IMR-90 (cell line): ENCODE measurements around the gene LRP6. TPM values are rescaled to one million over a fixed set of nuclear protein-coding genes. Genes with fewer than 3 reads are reported as not detected.

Source experiments
- ATAC-seq: fragments of 200-7000 bp; cut with Tn5 transposase; 2 replicates; pipeline ENCODE4 v1.9.1; 2020; ENCODE audit warnings: low read depth, mild to moderate bottlenecking, moderate library complexity
- BruUV-seq: library from RNA; stranded (reverse); fragments of 400-500 nt; replicated peaks from 2 replicates; lab custom pipeline; 2021; lab: Mats Ljungman, UMichigan
- CTCF ChIA-PET: fragments of 300-600 bp; formaldehyde crosslinking; extraction: SDS; loops from one replicate; lab custom pipeline; 2021; ENCODE audit warnings: antibody characterized with exemption; lab: Yijun Ruan, JAX
- POLR2A ChIA-PET: fragments of 300-600 bp; sonication (Branson Sonifier 250); formaldehyde crosslinking; loops from one replicate; lab custom pipeline; 2022; ENCODE audit warnings: antibody characterized with exemption; ENCODE audit not compliant: unreplicated experiment; lab: Charles Lee
- DNase-seq: peaks from one replicate; pipeline ENCODE4 v3.0.0; 2013
- H2AFZ ChIP-seq: replicated peaks from 2 replicates; pipeline ENCODE3; 2013; ENCODE audit warnings: low read length, mild to moderate bottlenecking; ENCODE audit not compliant: poor library complexity
- H2AK5ac ChIP-seq: 2 replicates; pipeline ENCODE4 v1.6.1; 2013; ENCODE audit warnings: low read depth, low read length, inconsistent platforms
- H2AK9ac ChIP-seq: replicated peaks from 2 replicates; pipeline ENCODE3; 2013; ENCODE audit warnings: mild to moderate bottlenecking, low read depth, low read length, moderate library complexity; ENCODE audit not compliant: poor library complexity
- H2BK120ac ChIP-seq: 2 replicates; pipeline ENCODE4 v1.6.1; 2013; ENCODE audit warnings: low read depth, low read length, inconsistent platforms
- H2BK15ac ChIP-seq: 3 replicates; pipeline ENCODE4 v1.6.1; 2013; ENCODE audit warnings: low read depth, low read length, inconsistent platforms
- H2BK20ac ChIP-seq: 2 replicates; pipeline ENCODE4 v1.6.1; 2013; ENCODE audit warnings: low read depth, mild to moderate bottlenecking, inconsistent platforms, low read length, moderate library complexity
- H2BK5ac ChIP-seq: 2 replicates; pipeline ENCODE4 v1.6.1; 2013; ENCODE audit warnings: mild to moderate bottlenecking, low read depth, low read length, inconsistent platforms; ENCODE audit not compliant: poor library complexity, severe bottlenecking
- H3K14ac ChIP-seq: replicated peaks from 2 replicates; pipeline ENCODE4 v1.6.1; 2013; ENCODE audit warnings: low read depth, low read length, inconsistent platforms
- H3K18ac ChIP-seq: 2 replicates; pipeline ENCODE4 v1.6.1; 2013; ENCODE audit warnings: low read depth, low read length, control low read depth
- H3K23ac ChIP-seq: 2 replicates; pipeline ENCODE4 v1.6.1; 2013; ENCODE audit warnings: low read depth, low read length, inconsistent platforms
- H3K27ac ChIP-seq: 2 replicates; pipeline ENCODE4 v1.5.1; 2013; ENCODE audit warnings: mild to moderate bottlenecking, control low read depth, low read length; ENCODE audit not compliant: insufficient read depth
- H3K27me3 ChIP-seq: 2 replicates; pipeline ENCODE4 v1.6.1; 2013; ENCODE audit warnings: low read length; ENCODE audit not compliant: control insufficient read depth, insufficient read depth
- H3K36me3 ChIP-seq: 2 replicates; pipeline ENCODE4 v1.6.1; 2013; ENCODE audit warnings: low read length, mixed read lengths; ENCODE audit not compliant: control insufficient read depth, insufficient read depth
- H3K4ac ChIP-seq: 2 replicates; pipeline ENCODE4 v1.6.1; 2013; ENCODE audit warnings: low read depth, low read length, inconsistent platforms
- H3K4me1 ChIP-seq: 2 replicates; pipeline ENCODE4 v1.6.1; 2013; ENCODE audit warnings: low read length, mixed read lengths; ENCODE audit not compliant: control insufficient read depth, insufficient read depth
- H3K4me2 ChIP-seq: 2 replicates; pipeline ENCODE4 v1.6.1; 2013; ENCODE audit warnings: low read depth, mild to moderate bottlenecking, control low read depth, low read length, moderate library complexity
- H3K4me3 ChIP-seq: 2 replicates; pipeline ENCODE4 v1.5.1; 2013; ENCODE audit warnings: low read depth, mild to moderate bottlenecking, control low read depth, low read length, moderate library complexity; ENCODE audit not compliant: insufficient read depth
- H3K56ac ChIP-seq: 2 replicates; pipeline ENCODE4 v1.6.1; 2013; ENCODE audit warnings: low read length, inconsistent platforms; ENCODE audit not compliant: insufficient read depth; ENCODE audit errors: extremely low read depth
- H3K79me1 ChIP-seq, 2 experiments: 2 replicates each; pipeline ENCODE4 v1.6.1; 2013; ENCODE audit warnings: low read length in 2 of 2, inconsistent platforms in 1 of 2, low read depth in 1 of 2
- H3K9ac ChIP-seq: 2 replicates; pipeline ENCODE4 v1.6.1; 2013; ENCODE audit warnings: low read depth, low read length, control low read depth
- H3K9me1 ChIP-seq: 2 replicates; pipeline ENCODE4 v1.6.1; 2013; ENCODE audit warnings: low read length, inconsistent platforms; ENCODE audit not compliant: insufficient read depth
- H3K9me3 ChIP-seq: 2 replicates; pipeline ENCODE4 v1.6.1; 2013; ENCODE audit warnings: low read length; ENCODE audit not compliant: control insufficient read depth, insufficient read depth
- H4K20me1 ChIP-seq: 2 replicates; pipeline ENCODE4 v1.6.1; 2013; ENCODE audit warnings: low read length, inconsistent platforms; ENCODE audit not compliant: insufficient read depth
- H4K5ac ChIP-seq: 2 replicates; pipeline ENCODE4 v1.6.1; 2013; ENCODE audit warnings: mild to moderate bottlenecking, low read depth, low read length, control low read depth
- H4K8ac ChIP-seq, 2 experiments: 2 replicates each; pipeline ENCODE4 v1.6.1; 2013; ENCODE audit warnings: low read depth in 2 of 2, low read length in 2 of 2, control low read depth in 1 of 2, inconsistent platforms in 1 of 2
- H4K91ac ChIP-seq: 2 replicates; pipeline ENCODE4 v1.6.1; 2013; ENCODE audit warnings: low read depth, low read length, inconsistent platforms; ENCODE audit not compliant: insufficient read depth
- CEBPB ChIP-seq: IDR thresholded peaks from 2 replicates; pipeline ENCODE4 v1.6.1; 2012; ENCODE audit warnings: low read depth, low read length, improper control_type of control experiment
- FOS ChIP-seq: fragments of 150-350 bp; IDR thresholded peaks from 2 replicates; pipeline ENCODE4 v1.6.1; 2016; ENCODE audit warnings: low read depth, low read length
- MXI1 ChIP-seq: IDR thresholded peaks from 2 replicates; pipeline ENCODE4 v1.6.1; 2012; ENCODE audit warnings: low read depth, mild to moderate bottlenecking, low read length, moderate library complexity, borderline replicate concordance
- WGBS, 2 experiments: methylation state at CpG; one replicate each; pipeline versions ENCODE4 v1.1.5 to v1.1.7; 2013; ENCODE audit warnings: missing lambda C conversion rate in 2 of 2; ENCODE audit not compliant: insufficient read length in 1 of 2; ENCODE audit errors: extremely low coverage in 2 of 2; 5-methylcytosine and 5-hydroxymethylcytosine counted together
- dilution Hi-C: fragments of 300-500 bp; cut with HindIII; formaldehyde crosslinking; loops from one replicate; pipeline ENCODE4 v1.14.3; 2018; ENCODE audit warnings: low sequenced_read_pairs; ENCODE audit not compliant: unreplicated experiment
- in situ Hi-C: fragments of 300-500 bp; cut with MboI; formaldehyde crosslinking; loops from 3 replicates; pipeline ENCODE4 v1.14.3; 2019; ENCODE audit warnings: low sequenced_read_pairs, inconsistent platforms, mixed read lengths
- intact Hi-C: fragments of 100-400 bp; cut with micrococcal nuclease; formaldehyde crosslinking; loops from 2 replicates; pipeline ENCODE4 v1.10.0; 2022
- polyA plus RNA-seq, 3 experiments: library from polyadenylated mRNA; depleted of rRNA; stranded (reverse); fragments of >200 nt; gene quantifications; 2 replicates each; pipeline ENCODE4 v1.2.3, GENCODE V29; 2012; ENCODE audit warnings: low replicate concordance in 1 of 3
- total RNA-seq: library from RNA; depleted of rRNA; stranded (reverse); fragments of >200 nt; gene quantifications from 2 replicates; pipeline ENCODE4 v1.2.3, GENCODE V29; 2012

LRP6 gene
- total and polyA plus RNA-seq, 2 of the 4 experiments (the other 2 are of a cell fraction): 14.2 to 32.1 TPM

GRCh38 chr12:12214635-12215131, 52.2 kb downstream of the LRP6 start:
- intact Hi-C loops (no loop called here), dilution Hi-C loops (no loop called here), in situ Hi-C loops (no loop called here)
- peak overlapping the region; percentile 8; the same call in 1 of the 2 replicates for H3K27ac ChIP-seq
- H4K91ac ChIP-seq: no peak overlapping the region
- no peak overlapping the region; the same call in 1 of the 2 replicates for H3K9ac ChIP-seq
- no peak overlapping the region for H3K56ac ChIP-seq
- peak; percentile 63 for DNase-seq
- no TSS peak for BruUV-seq
- H3K36me3 ChIP-seq: no peaks in the 10 kb centered on the region
- peak overlapping the region; percentile 70; the same call in 1 of the 2 replicates for H3K14ac ChIP-seq
- H2BK20ac ChIP-seq: no peak overlapping the region
- peaks cover 7% of the 10 kb centered on the region for H3K4me1 ChIP-seq
- H2BK15ac ChIP-seq: no peak overlapping the region
- ATAC-seq: peak; percentile 92
- peaks cover 3% of the 10 kb centered on the region for H3K9me1 ChIP-seq
- ChIA-PET CTCF (no interaction called here), POLR2A (no interaction called here)
- H4K20me1 ChIP-seq: peaks cover 21% of the 10 kb centered on the region; the same call in 1 of the 2 replicates
- H2AFZ ChIP-seq: no peak overlapping the region
- no peak overlapping the region for H3K4me3 ChIP-seq
- H3K4ac ChIP-seq: peak overlapping the region; percentile 14; the same call in 1 of the 2 replicates
- peak overlapping the region in 1 of 2 experiments; percentile 2; a peak in 2 of 4 replicates for H4K8ac ChIP-seq
- H2BK5ac ChIP-seq: peak overlapping the region; percentile 53
- WGBS, 2 experiments: no CpG with 5 or more reads among the region's 3 CpGs
- peaks cover 19 to 66% of the 10 kb centered on the region in 2 experiments for H3K79me1 ChIP-seq
- H3K23ac ChIP-seq: peak overlapping the region; percentile 74
- peak overlapping the region; percentile 46; the same call in 1 of the 2 replicates for H3K4me2 ChIP-seq
- peak overlapping the region; percentile 0; the same call in 1 of the 2 replicates for H3K18ac ChIP-seq
- H2AK5ac ChIP-seq: no peak overlapping the region
- peak overlapping the region; percentile 18; the same call in 1 of the 2 replicates for H2BK120ac ChIP-seq
- H2AK9ac ChIP-seq: no peak overlapping the region
- no peaks in the 10 kb centered on the region for H3K9me3 ChIP-seq
- no peak overlapping the region; the same call in 1 of the 2 replicates for H4K5ac ChIP-seq
- TF ChIP-seq FOS (no peak), CEBPB (no peak), MXI1 (no peak)
- no peaks in the 10 kb centered on the region for H3K27me3 ChIP-seq
